ENCODE measurements around the gene FBXW8. TPM values are rescaled to one million over a fixed set of nuclear protein-coding genes. Genes with fewer than 3 reads are reported as not detected.
A peak's percentile ranks its signal among the peaks of the same experiment; 100 is the strongest.

FBXW8 gene
- total and polyA plus RNA-seq, 2 donors from 2014 or later, result 3.3 to 20.3 TPM

DNA sequence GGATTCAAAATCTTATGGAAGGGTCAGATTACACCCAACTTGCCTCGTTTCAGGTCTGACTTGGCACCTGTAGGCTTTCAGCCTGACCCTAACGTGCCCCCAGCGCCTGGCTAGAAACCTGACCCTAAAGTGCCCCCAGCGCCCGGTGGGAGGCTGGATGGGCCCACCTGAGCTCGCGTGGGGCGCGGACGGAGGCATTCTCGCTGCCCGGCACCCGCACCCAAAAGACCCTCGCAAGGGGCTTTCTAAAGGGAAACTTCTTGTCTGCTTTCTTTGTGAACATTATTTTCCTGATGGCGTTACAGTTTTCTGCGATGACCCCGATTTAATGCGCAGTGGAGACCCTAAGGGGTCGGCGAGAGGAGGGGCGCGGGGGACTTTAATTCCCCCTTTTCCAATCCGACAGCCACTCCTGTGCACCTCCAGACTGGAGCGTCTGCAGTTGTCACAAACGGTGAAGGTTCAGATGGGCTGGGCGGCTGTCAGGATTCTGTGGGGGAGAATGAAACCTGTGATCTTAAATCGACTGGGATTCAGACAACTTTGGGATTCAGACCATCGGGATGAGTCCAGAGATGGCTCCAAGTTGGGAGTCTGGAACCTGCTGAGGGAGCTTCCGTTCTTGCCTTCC is 28.8 kb upstream of the FBXW8 start:
- Histone ChIP-seq H3K9me3 (ENCODE audit: control insufficient read depth in 2 of 3, insufficient read depth in 1 of 3, low read length in 3 of 3) (no peaks in the 10 kb centered on the region), H3K4me3 (ENCODE audit: low read length in 3 of 3) (no peak overlapping the region), H3K27ac (ENCODE audit: low read depth in 2 of 2, low read length in 2 of 2) (no peak overlapping the region), H3K36me3 (ENCODE audit: control insufficient read depth in 2 of 3, insufficient read depth in 3 of 3, low read length in 3 of 3) (no peaks in the 10 kb centered on the region), H3K4me1 (ENCODE audit: control insufficient read depth in 2 of 3, insufficient read depth in 2 of 3, low read depth in 1 of 3, low read length in 3 of 3) (peaks cover 0 to 6% (median 0%) of the 10 kb centered on the region in 3 donors), H3K9ac (ENCODE audit: low read length in 3 of 3) (no peak overlapping the region), H3K27me3 (ENCODE audit: control insufficient read depth, insufficient read depth, low read length) (peaks cover 33% of the 10 kb centered on the region)
- FAIRE-seq (no peak), DNase-seq (peak in 3 of 5 donors; percentile 18 to 60 (median 27))
- TF ChIP-seq, protein P1, sequence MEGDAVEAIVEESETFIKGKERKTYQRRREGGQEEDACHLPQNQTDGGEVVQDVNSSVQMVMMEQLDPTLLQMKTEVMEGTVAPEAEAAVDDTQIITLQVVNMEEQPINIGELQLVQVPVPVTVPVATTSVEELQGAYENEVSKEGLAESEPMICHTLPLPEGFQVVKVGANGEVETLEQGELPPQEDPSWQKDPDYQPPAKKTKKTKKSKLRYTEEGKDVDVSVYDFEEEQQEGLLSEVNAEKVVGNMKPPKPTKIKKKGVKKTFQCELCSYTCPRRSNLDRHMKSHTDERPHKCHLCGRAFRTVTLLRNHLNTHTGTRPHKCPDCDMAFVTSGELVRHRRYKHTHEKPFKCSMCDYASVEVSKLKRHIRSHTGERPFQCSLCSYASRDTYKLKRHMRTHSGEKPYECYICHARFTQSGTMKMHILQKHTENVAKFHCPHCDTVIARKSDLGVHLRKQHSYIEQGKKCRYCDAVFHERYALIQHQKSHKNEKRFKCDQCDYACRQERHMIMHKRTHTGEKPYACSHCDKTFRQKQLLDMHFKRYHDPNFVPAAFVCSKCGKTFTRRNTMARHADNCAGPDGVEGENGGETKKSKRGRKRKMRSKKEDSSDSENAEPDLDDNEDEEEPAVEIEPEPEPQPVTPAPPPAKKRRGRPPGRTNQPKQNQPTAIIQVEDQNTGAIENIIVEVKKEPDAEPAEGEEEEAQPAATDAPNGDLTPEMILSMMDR (IDR thresholded peaks at IDR 0.05; ENCODE audit: borderline replicate concordance, extremely low read depth, insufficient read depth), result no peak
- intact Hi-C loops (cut with DNase I), result no loop called here

DNA sequence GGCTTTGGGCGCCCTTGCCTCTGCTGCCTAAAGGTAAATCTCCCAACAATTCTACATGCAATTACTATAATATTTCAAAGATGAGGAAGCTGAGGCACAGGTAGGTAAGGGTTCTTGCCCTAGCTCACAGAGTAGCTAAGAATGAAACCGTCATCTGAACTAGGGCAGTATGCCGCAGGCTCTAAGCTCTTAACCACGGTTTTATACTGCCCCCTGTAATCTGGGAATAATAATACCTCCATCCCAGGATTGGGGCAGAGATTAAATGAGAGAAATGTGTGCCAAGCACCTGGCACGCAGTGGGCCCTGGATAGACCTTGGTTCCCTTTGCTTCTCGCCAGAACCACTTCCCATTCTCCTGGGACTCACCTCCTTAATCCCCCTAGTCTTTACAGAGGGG is 28.0 kb upstream of the FBXW8 start:
- intact Hi-C loops (cut with DNase I), result no loop called here
- H3K27ac ChIP-seq (ENCODE audit: low read depth in 2 of 2, low read length in 2 of 2), result no peak overlapping the region
- DNase-seq (peak in 2 of 5 donors; percentile 53 to 60), FAIRE-seq (no peak)
- H3K9ac ChIP-seq (ENCODE audit: low read length in 3 of 3), result no peak overlapping the region
- TF ChIP-seq, protein P1 (IDR thresholded peaks at IDR 0.05; ENCODE audit: borderline replicate concordance, extremely low read depth, insufficient read depth), result peak; percentile 19
- H3K9me3 ChIP-seq (ENCODE audit: control insufficient read depth in 2 of 3, insufficient read depth in 1 of 3, low read length in 3 of 3), result no peaks in the 10 kb centered on the region
- H3K4me1 ChIP-seq (ENCODE audit: control insufficient read depth in 2 of 3, insufficient read depth in 2 of 3, low read depth in 1 of 3, low read length in 3 of 3), result peaks cover 0 to 6% (median 0%) of the 10 kb centered on the region in 3 donors
- peaks cover 26% of the 10 kb centered on the region for H3K27me3 ChIP-seq (ENCODE audit: control insufficient read depth, insufficient read depth, low read length)
- H3K36me3 ChIP-seq (ENCODE audit: control insufficient read depth in 2 of 3, insufficient read depth in 3 of 3, low read length in 3 of 3), result no peaks in the 10 kb centered on the region
- no peak overlapping the region for H3K4me3 ChIP-seq (ENCODE audit: low read length in 3 of 3)

DNA sequence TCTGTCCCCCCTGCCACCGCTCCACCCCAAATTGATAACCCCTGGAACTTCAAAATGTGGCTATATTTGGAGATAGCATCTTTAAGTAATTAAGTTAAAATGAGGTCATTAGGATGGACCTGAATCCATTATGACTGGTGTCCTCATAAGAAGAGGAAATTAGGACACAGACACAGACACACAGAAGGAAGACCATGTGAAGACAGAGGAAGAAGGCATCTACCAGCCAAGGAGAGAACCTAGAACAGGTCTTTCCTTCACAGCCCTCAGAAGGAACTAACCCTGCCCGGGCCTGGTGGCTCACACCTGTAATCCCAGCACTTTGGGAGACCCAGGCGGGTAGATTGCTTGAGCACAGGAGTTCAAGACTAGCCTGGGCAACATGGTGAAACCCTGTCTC is 25.9 kb upstream of the FBXW8 start:
- intact Hi-C loops (cut with DNase I), result no loop called here
- Histone ChIP-seq H3K9ac (ENCODE audit: low read length in 3 of 3) (no peak overlapping the region), H3K9me3 (ENCODE audit: control insufficient read depth in 2 of 3, insufficient read depth in 1 of 3, low read length in 3 of 3) (no peaks in the 10 kb centered on the region), H3K36me3 (ENCODE audit: control insufficient read depth in 2 of 3, insufficient read depth in 3 of 3, low read length in 3 of 3) (no peaks in the 10 kb centered on the region), H3K4me3 (ENCODE audit: low read length in 3 of 3) (no peak overlapping the region), H3K27me3 (ENCODE audit: control insufficient read depth, insufficient read depth, low read length) (peaks cover 15% of the 10 kb centered on the region), H3K27ac (ENCODE audit: low read depth in 2 of 2, low read length in 2 of 2) (no peak overlapping the region), H3K4me1 (ENCODE audit: control insufficient read depth in 2 of 3, insufficient read depth in 2 of 3, low read depth in 1 of 3, low read length in 3 of 3) (peaks cover 0 to 5% (median 0%) of the 10 kb centered on the region in 3 donors)
- FAIRE-seq, result no peak
- DNase-seq, result no peak
- TF ChIP-seq, protein P1 (IDR thresholded peaks at IDR 0.05; ENCODE audit: borderline replicate concordance, extremely low read depth, insufficient read depth), result no peak

Data from kidney (tissue), 14 donors.